Testis (tissue), 2 donors: ENCODE results near the gene CACNB2.

Experiments
- CTCF ChIP-seq, 3 experiments: fragments of 450-650 bp in 2 of 3; fragments of 200-600 bp in 1 of 3; sonication (generic) in 1 of 3; IDR thresholded peaks; one replicate each; pipeline ENCODE4 v1.5.1; 2016 to 2019; ENCODE audit warnings: antibody characterized with exemption in 3 of 3, mild to moderate bottlenecking in 2 of 3, moderate library complexity in 1 of 3
- POLR2A ChIP-seq: fragments of 450-650 bp; IDR thresholded peaks from one replicate; pipeline ENCODE4 v1.6.1; 2017; ENCODE audit warnings: antibody characterized with exemption, mild to moderate bottlenecking, moderate library complexity

DNA sequence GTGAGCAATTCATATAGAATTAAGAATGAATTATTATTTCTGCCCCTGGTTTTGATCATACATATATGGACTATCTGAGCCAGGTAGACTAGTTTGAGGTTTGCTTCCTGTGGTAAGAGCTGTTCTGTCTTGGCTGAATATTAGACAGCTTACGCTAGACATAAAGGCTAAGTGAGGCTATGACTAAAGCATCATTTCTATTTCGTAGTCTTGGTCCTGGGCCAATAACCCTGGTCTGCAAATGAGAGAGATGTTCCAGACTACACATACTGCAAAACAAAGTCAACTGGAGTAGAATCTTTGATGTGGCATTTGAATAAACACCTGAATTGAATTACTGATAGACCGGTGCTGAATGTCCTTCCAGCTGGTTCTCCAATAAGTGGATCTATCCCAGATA, 40.8 kb upstream of the CACNB2 start:
- TF ChIP-seq CTCF (IDR thresholded peaks at IDR 0.05): no peak
- TF ChIP-seq POLR2A: no peak
